ENCODE measurements around the gene PCNX3. TPM values are rescaled to one million over a fixed set of nuclear protein-coding genes. Genes with fewer than 3 reads are reported as not detected.

Gene PCNX3
- polyA plus RNA-seq, 3 donors = 0.58 to 36.4 (median 1.7) TPM

DNA sequence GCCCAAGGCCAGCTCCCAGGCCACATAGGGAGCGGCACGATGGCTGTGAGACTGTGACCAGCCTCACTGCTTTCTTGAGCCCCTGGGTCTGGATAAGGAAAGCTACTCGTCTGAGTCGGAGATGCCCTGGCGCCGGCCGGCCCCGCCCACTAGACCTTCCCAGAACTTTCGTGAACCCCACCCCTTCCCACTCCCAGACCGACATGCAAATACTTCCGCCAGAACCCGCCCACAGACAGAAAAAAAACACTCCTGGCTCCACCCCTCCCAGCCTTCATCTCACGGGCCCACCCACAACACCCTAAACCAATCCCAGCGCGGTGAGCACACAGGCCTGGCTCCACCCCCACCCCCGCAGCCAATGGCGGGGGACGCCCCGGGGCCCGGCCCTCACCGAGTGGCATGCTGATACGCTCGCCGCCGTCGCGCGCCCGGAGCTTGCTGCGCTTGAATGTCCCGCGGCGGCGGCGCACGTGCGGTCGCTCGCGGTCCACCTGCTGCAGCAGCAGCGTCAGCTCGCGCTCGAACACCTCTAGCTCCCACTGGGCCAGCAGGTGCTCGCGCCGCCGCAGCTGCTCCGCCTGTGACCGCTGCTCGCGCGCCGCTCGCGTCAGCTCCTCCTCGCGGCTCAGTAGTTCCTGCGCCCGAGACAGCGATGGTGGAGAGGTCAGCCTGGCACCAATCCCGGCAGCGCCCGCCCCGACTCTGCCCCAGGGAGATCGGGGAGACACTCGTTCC lies 8.5 kb upstream of the PCNX3 start:
- peaks cover 77 to 90% of the 10 kb centered on the region in 2 donors for H3K36me3 Mint-ChIP-seq
- Histone ChIP-seq H3K9me3 (replicated peaks in 1 of 2; ENCODE audit: control insufficient read depth in 1 of 2, insufficient read depth in 1 of 2, low read length in 2 of 2) (no peaks in the 10 kb centered on the region), H4K20me1 (ENCODE audit: insufficient read depth, low read length) (peaks cover 100% of the 10 kb centered on the region), H3K79me2 (ENCODE audit: insufficient read depth, low read length) (peaks cover 65% of the 10 kb centered on the region), H3K9ac (ENCODE audit: insufficient read depth, low read length, poor library complexity, severe bottlenecking) (no peak overlapping the region), H3K27me3 (ENCODE audit: control insufficient read depth in 2 of 2, insufficient read depth in 2 of 2, low read length in 2 of 2) (no peaks in the 10 kb centered on the region), H3K4me3 (replicated peaks in 1 of 3; ENCODE audit: low read depth in 2 of 3, low read length in 3 of 3) (no peak overlapping the region), H3K4me2 (replicated peaks; ENCODE audit: extremely low read depth, low read length, poor library complexity, severe bottlenecking) (no peak overlapping the region), H3K4me1 (ENCODE audit: control insufficient read depth in 1 of 2, insufficient read depth in 2 of 2, low read length in 2 of 2) (peaks cover 25 to 32% of the 10 kb centered on the region in 2 donors), H3K27ac (ENCODE audit: low read depth in 1 of 2, low read length in 2 of 2) (no peak overlapping the region), H3K36me3 (replicated peaks in 1 of 2; ENCODE audit: control insufficient read depth in 1 of 2, insufficient read depth in 2 of 2, low read length in 2 of 2) (peaks cover 72 to 85% of the 10 kb centered on the region in 2 donors), H2AFZ (ENCODE audit: insufficient read depth, low read depth, low read length, poor library complexity, severe bottlenecking) (no peak overlapping the region)
- H3K4me3 Mint-ChIP-seq = no peak overlapping the region
- TF ChIP-seq CTCF (IDR thresholded peaks at IDR 0.05) = no peak
- intact Hi-C loops (cut with micrococcal nuclease) = no loop called here
- no peak for DNase-seq
- peak overlapping the region in 1 of 7 donors; percentile 46 for H3K27ac Mint-ChIP-seq
- H3K27me3 Mint-ChIP-seq (ENCODE audit: low read depth in 3 of 3) = no peaks in the 10 kb centered on the region
- peaks cover 27% of the 10 kb centered on the region for H3K4me1 Mint-ChIP-seq
- H3K9me3 Mint-ChIP-seq = peaks cover 0 to 2% (median 0%) of the 10 kb centered on the region in 7 donors
- 95% methylated on average over 61 of the region's 67 CpGs for WGBS (ENCODE audit: insufficient coverage)

- no peak overlapping the region for H2AFZ ChIP-seq (ENCODE audit: insufficient read depth, low read depth, low read length, poor library complexity, severe bottlenecking)
- no peak overlapping the region for H3K9ac ChIP-seq (ENCODE audit: insufficient read depth, low read length, poor library complexity, severe bottlenecking)
- H3K4me1 ChIP-seq (ENCODE audit: control insufficient read depth in 1 of 2, insufficient read depth in 2 of 2, low read length in 2 of 2) = peaks cover 33 to 39% of the 10 kb centered on the region in 2 donors
- H3K4me2 ChIP-seq (replicated peaks; ENCODE audit: extremely low read depth, low read length, poor library complexity, severe bottlenecking) = no peak overlapping the region
- H3K9me3 ChIP-seq (replicated peaks in 1 of 2; ENCODE audit: control insufficient read depth in 1 of 2, insufficient read depth in 1 of 2, low read length in 2 of 2) = no peaks in the 10 kb centered on the region
- peaks cover 74 to 77% of the 10 kb centered on the region in 2 donors for H3K36me3 ChIP-seq (replicated peaks in 1 of 2; ENCODE audit: control insufficient read depth in 1 of 2, insufficient read depth in 2 of 2, low read length in 2 of 2)
- intact Hi-C loops (cut with micrococcal nuclease) = no loop called here
- H3K27ac Mint-ChIP-seq = peak overlapping the region in 2 of 7 donors; percentile 69 to 87
- DNase-seq = no peak
- H3K27me3 Mint-ChIP-seq (ENCODE audit: low read depth in 3 of 3) = no peaks in the 10 kb centered on the region
- peaks cover 100% of the 10 kb centered on the region for H4K20me1 ChIP-seq (ENCODE audit: insufficient read depth, low read length)
- peaks cover 35% of the 10 kb centered on the region for H3K4me1 Mint-ChIP-seq
- peak overlapping the region in 1 of 2 donors; percentile 43 for H3K4me3 Mint-ChIP-seq
- WGBS (ENCODE audit: insufficient coverage) = 98% methylated on average over 37 of the region's 37 CpGs
- peaks cover 0 to 2% (median 0%) of the 10 kb centered on the region in 7 donors for H3K9me3 Mint-ChIP-seq
- TF ChIP-seq CTCF (IDR thresholded peaks at IDR 0.05) = no peak
- no peaks in the 10 kb centered on the region for H3K27me3 ChIP-seq (ENCODE audit: control insufficient read depth in 2 of 2, insufficient read depth in 2 of 2, low read length in 2 of 2)
- H3K4me3 ChIP-seq (replicated peaks in 1 of 3; ENCODE audit: low read depth in 2 of 3, low read length in 3 of 3) = no peak overlapping the region
- H3K79me2 ChIP-seq (ENCODE audit: insufficient read depth, low read length) = peaks cover 73% of the 10 kb centered on the region
- H3K36me3 Mint-ChIP-seq = peaks cover 78 to 90% of the 10 kb centered on the region in 2 donors
- H3K27ac ChIP-seq (ENCODE audit: low read depth in 1 of 2, low read length in 2 of 2) = no peak overlapping the region
Observed at GRCh38 chr11:65607614-65608426, 7.8 kb upstream of the PCNX3 start.
